ENCODE results near the gene DOK7. TPM values are rescaled to one million over a fixed set of nuclear protein-coding genes. Genes with fewer than 3 reads are reported as not detected.

The DOK7 gene
- total RNA-seq, 1 donor from 2014 or later: not detected

GRCh38 chr4:3496021-3496420, 32.9 kb downstream of the DOK7 start:
- DNase-seq: no peak
- Mint-ChIP-seq H3K9me3 (no peaks in the 10 kb centered on the region), H3K4me3 (no peak overlapping the region), H3K4me1 (no peaks in the 10 kb centered on the region), H3K27me3 (peaks cover 6% of the 10 kb centered on the region), H3K27ac (no peak overlapping the region), H3K36me3 (ENCODE audit: low read depth) (no peaks in the 10 kb centered on the region)
- intact Hi-C loops (cut with micrococcal nuclease): no loop called here

- Mint-ChIP-seq H3K9me3 (no peaks in the 10 kb centered on the region), H3K4me3 (no peak overlapping the region), H3K36me3 (ENCODE audit: low read depth) (no peaks in the 10 kb centered on the region), H3K4me1 (no peaks in the 10 kb centered on the region), H3K27me3 (no peaks in the 10 kb centered on the region), H3K27ac (peak overlapping the region; percentile 42)
- no peak for DNase-seq
- intact Hi-C loops (cut with micrococcal nuclease): no loop called here
These were observed 34.0 kb downstream of the DOK7 start for GRCh38 chr4:3497095-3497494.

- intact Hi-C loops (cut with micrococcal nuclease): no loop called here
- no peaks in the 10 kb centered on the region for H3K36me3 Mint-ChIP-seq (ENCODE audit: low read depth)
These were observed 34.6 kb downstream of the DOK7 start for GRCh38 chr4:3497523-3498389.

GRCh38 chr4:3498407-3498806, 35.3 kb downstream of the DOK7 start:
- H3K27ac Mint-ChIP-seq: no peak overlapping the region
- no peak for DNase-seq
- H3K27me3 Mint-ChIP-seq: no peaks in the 10 kb centered on the region
- H3K4me3 Mint-ChIP-seq: no peak overlapping the region
- intact Hi-C loops (cut with micrococcal nuclease): no loop called here
- peaks cover 2% of the 10 kb centered on the region for H3K4me1 Mint-ChIP-seq
- H3K36me3 Mint-ChIP-seq (ENCODE audit: low read depth): peaks cover 2% of the 10 kb centered on the region
- no peaks in the 10 kb centered on the region for H3K9me3 Mint-ChIP-seq

More at GRCh38 chr4:3497523-3498389, 34.6 kb downstream of the DOK7 start:
- H3K4me1 Mint-ChIP-seq: no peaks in the 10 kb centered on the region
- H3K27me3 Mint-ChIP-seq: no peaks in the 10 kb centered on the region
- no peak for DNase-seq
- H3K27ac Mint-ChIP-seq: no peak overlapping the region
- no peaks in the 10 kb centered on the region for H3K9me3 Mint-ChIP-seq
- H3K4me3 Mint-ChIP-seq: no peak overlapping the region

GRCh38 chr4:3498901-3499510, 35.9 kb downstream of the DOK7 start:
- DNase-seq: no peak
- Mint-ChIP-seq H3K27ac (no peak overlapping the region), H3K9me3 (no peaks in the 10 kb centered on the region), H3K27me3 (no peaks in the 10 kb centered on the region), H3K4me1 (peaks cover 5% of the 10 kb centered on the region), H3K36me3 (ENCODE audit: low read depth) (peaks cover 5% of the 10 kb centered on the region), H3K4me3 (no peak overlapping the region)
- intact Hi-C loops (cut with micrococcal nuclease): no loop called here

- intact Hi-C loops (cut with micrococcal nuclease): no loop called here
- no peak for DNase-seq
- H3K27me3 Mint-ChIP-seq: no peaks in the 10 kb centered on the region
- no peaks in the 10 kb centered on the region for H3K9me3 Mint-ChIP-seq
- H3K4me3 Mint-ChIP-seq: no peak overlapping the region
- peaks cover 6% of the 10 kb centered on the region for H3K36me3 Mint-ChIP-seq (ENCODE audit: low read depth)
- H3K27ac Mint-ChIP-seq: no peak overlapping the region
- peaks cover 5% of the 10 kb centered on the region for H3K4me1 Mint-ChIP-seq
These were observed 36.6 kb downstream of the DOK7 start for GRCh38 chr4:3499710-3500109.

GRCh38 chr4:3500111-3500510, 37.0 kb downstream of the DOK7 start:
- H3K27me3 Mint-ChIP-seq: no peaks in the 10 kb centered on the region
- H3K4me3 Mint-ChIP-seq: no peak overlapping the region
- intact Hi-C loops (cut with micrococcal nuclease): no loop called here
- peaks cover 7% of the 10 kb centered on the region for H3K36me3 Mint-ChIP-seq (ENCODE audit: low read depth)
- H3K9me3 Mint-ChIP-seq: no peaks in the 10 kb centered on the region
- no peak overlapping the region for H3K27ac Mint-ChIP-seq
- DNase-seq: no peak
- peaks cover 5% of the 10 kb centered on the region for H3K4me1 Mint-ChIP-seq

- Mint-ChIP-seq H3K27me3 (no peaks in the 10 kb centered on the region), H3K27ac (no peak overlapping the region), H3K4me3 (no peak overlapping the region), H3K9me3 (no peaks in the 10 kb centered on the region), H3K4me1 (peaks cover 5% of the 10 kb centered on the region), H3K36me3 (ENCODE audit: low read depth) (peaks cover 7% of the 10 kb centered on the region)
- intact Hi-C loops (cut with micrococcal nuclease): no loop called here
- DNase-seq: no peak
These were observed 37.6 kb downstream of the DOK7 start for GRCh38 chr4:3500634-3501101.

GRCh38 chr4:3501126-3501824, 38.2 kb downstream of the DOK7 start:
- no peak overlapping the region for H3K4me3 Mint-ChIP-seq
- intact Hi-C loops (cut with micrococcal nuclease): no loop called here
- peaks cover 9% of the 10 kb centered on the region for H3K36me3 Mint-ChIP-seq (ENCODE audit: low read depth)
- H3K27me3 Mint-ChIP-seq: no peaks in the 10 kb centered on the region
- no peak for DNase-seq
- H3K4me1 Mint-ChIP-seq: peaks cover 5% of the 10 kb centered on the region
- H3K27ac Mint-ChIP-seq: peak overlapping the region; percentile 47
- no peaks in the 10 kb centered on the region for H3K9me3 Mint-ChIP-seq

GRCh38 chr4:3501825-3502425, 38.8 kb downstream of the DOK7 start:
- Mint-ChIP-seq H3K36me3 (ENCODE audit: low read depth) (peaks cover 11% of the 10 kb centered on the region), H3K9me3 (no peaks in the 10 kb centered on the region), H3K4me1 (peaks cover 5% of the 10 kb centered on the region), H3K4me3 (no peak overlapping the region), H3K27me3 (no peaks in the 10 kb centered on the region), H3K27ac (no peak overlapping the region)
- intact Hi-C loops (cut with micrococcal nuclease): no loop called here
- DNase-seq: no peak

- Mint-ChIP-seq H3K4me1 (peaks cover 6% of the 10 kb centered on the region), H3K27me3 (no peaks in the 10 kb centered on the region), H3K36me3 (ENCODE audit: low read depth) (peaks cover 21% of the 10 kb centered on the region), H3K4me3 (no peak overlapping the region), H3K27ac (peak overlapping the region; percentile 12), H3K9me3 (no peaks in the 10 kb centered on the region)
- intact Hi-C loops (cut with micrococcal nuclease): no loop called here
- DNase-seq: no peak
These were observed 40.1 kb downstream of the DOK7 start for GRCh38 chr4:3502941-3503936.

- no peaks in the 10 kb centered on the region for H3K9me3 Mint-ChIP-seq
- no peak for DNase-seq
- H3K36me3 Mint-ChIP-seq (ENCODE audit: low read depth): peaks cover 33% of the 10 kb centered on the region
- H3K4me1 Mint-ChIP-seq: peaks cover 10% of the 10 kb centered on the region
- H3K27me3 Mint-ChIP-seq: no peaks in the 10 kb centered on the region
- H3K4me3 Mint-ChIP-seq: no peak overlapping the region
- intact Hi-C loops (cut with micrococcal nuclease): no loop called here
- H3K27ac Mint-ChIP-seq: no peak overlapping the region
These were observed 42.1 kb downstream of the DOK7 start for GRCh38 chr4:3505231-3505630.

GRCh38 chr4:3508542-3508941, 45.4 kb downstream of the DOK7 start:
- Mint-ChIP-seq H3K36me3 (ENCODE audit: low read depth) (peaks cover 57% of the 10 kb centered on the region), H3K27me3 (no peaks in the 10 kb centered on the region), H3K27ac (no peak overlapping the region), H3K4me3 (no peak overlapping the region), H3K9me3 (no peaks in the 10 kb centered on the region), H3K4me1 (peaks cover 7% of the 10 kb centered on the region)
- intact Hi-C loops (cut with micrococcal nuclease): no loop called here
- no peak for DNase-seq
